Mesendoderm (in vitro differentiated cells): ENCODE data around the gene RDM1.
"Not testable (repeated sequence)": the region's sequence is repeated elsewhere in the genome, so short reads cannot be mapped to it uniquely, and the experiment has no call there.

Experiments used
- DNase-seq: peaks from one replicate; pipeline ENCODE4 v3.0.0; 2013
- H2AK5ac ChIP-seq: 2 replicates; pipeline ENCODE4 v1.6.1; 2013; ENCODE audit warnings: low read length, inconsistent platforms
- H2BK120ac ChIP-seq: 2 replicates; pipeline ENCODE4 v1.6.1; 2013; ENCODE audit warnings: low read depth, mild to moderate bottlenecking, low read length, moderate library complexity, mixed read lengths
- H2BK15ac ChIP-seq: replicated peaks from 2 replicates; pipeline ENCODE4 v1.6.1; 2013; ENCODE audit warnings: low read depth, mild to moderate bottlenecking, moderate library complexity
- H2BK5ac ChIP-seq: 2 replicates; pipeline ENCODE4 v1.6.1; 2013; ENCODE audit warnings: low read length, inconsistent platforms
- H3K18ac ChIP-seq: 2 replicates; pipeline ENCODE4 v1.6.1; 2013; ENCODE audit warnings: mild to moderate bottlenecking, low read length, mixed read lengths
- H3K23ac ChIP-seq: one replicate; pipeline ENCODE4 v1.6.1; 2013; ENCODE audit warnings: low read length
- H3K27ac ChIP-seq: 2 replicates; pipeline ENCODE4 v1.5.1; 2013; ENCODE audit warnings: low read depth, mild to moderate bottlenecking, inconsistent platforms, low read length, moderate library complexity
- H3K27me3 ChIP-seq: 2 replicates; pipeline ENCODE4 v1.6.1; 2013; ENCODE audit warnings: low read length, control low read depth, mild to moderate bottlenecking, inconsistent platforms; ENCODE audit not compliant: insufficient read depth, poor library complexity
- H3K36me3 ChIP-seq: 2 replicates; pipeline ENCODE4 v1.6.1; 2013; ENCODE audit warnings: low read length, inconsistent platforms; ENCODE audit not compliant: control insufficient read depth, insufficient read depth
- H3K4ac ChIP-seq: one replicate; pipeline ENCODE4 v1.6.1; 2013; ENCODE audit warnings: low read depth, mild to moderate bottlenecking, low read length, moderate library complexity
- H3K4me1 ChIP-seq: 2 replicates; pipeline ENCODE4 v1.6.1; 2013; ENCODE audit warnings: low read depth, low read length, inconsistent platforms; ENCODE audit not compliant: control insufficient read depth
- H3K4me2 ChIP-seq: 2 replicates; pipeline ENCODE4 v1.6.1; 2013; ENCODE audit warnings: low read length
- H3K4me3 ChIP-seq: 2 replicates; pipeline ENCODE4 v1.5.1; 2013; ENCODE audit warnings: mild to moderate bottlenecking, low read length
- H3K56ac ChIP-seq: one replicate; pipeline ENCODE4 v1.6.1; 2013; ENCODE audit warnings: low read length
- H3K79me1 ChIP-seq: 2 replicates; pipeline ENCODE4 v1.6.1; 2013; ENCODE audit warnings: low read length, inconsistent platforms
- H3K79me2 ChIP-seq: 2 replicates; pipeline ENCODE4 v1.6.1; 2013; ENCODE audit warnings: mild to moderate bottlenecking, low read length; ENCODE audit not compliant: control insufficient read depth, insufficient read depth
- H3K9ac ChIP-seq: 2 replicates; pipeline ENCODE4 v1.6.1; 2013; ENCODE audit warnings: low read length, inconsistent platforms
- H4K5ac ChIP-seq: one replicate; pipeline ENCODE4 v1.6.1; 2013; ENCODE audit warnings: low read length
- H4K8ac ChIP-seq: one replicate; pipeline ENCODE4 v1.6.1; 2013; ENCODE audit warnings: low read depth, mild to moderate bottlenecking, control low read depth, low read length, moderate library complexity
- WGBS: extraction: QIAGEN DNeasy Blood & Tissue Kit; methylation state at CpG from one replicate; pipeline ENCODE4 v1.1.7; 2013; ENCODE audit warnings: low lambda C conversion rate, missing lambda C conversion rate; ENCODE audit not compliant: insufficient coverage; ENCODE audit errors: extremely low coverage; 5-methylcytosine and 5-hydroxymethylcytosine counted together

The RDM1 gene

GRCh38 chr17:35942588-35943186 lies 12.1 kb upstream of the RDM1 start:
- DNase-seq = peak; percentile 72
- H3K4me1 ChIP-seq = no peaks in the 10 kb centered on the region
- no peaks in the 10 kb centered on the region for H3K79me2 ChIP-seq
- H3K79me1 ChIP-seq = no peaks in the 10 kb centered on the region
- H3K4me2 ChIP-seq = no peak overlapping the region
- no peak overlapping the region for H3K56ac ChIP-seq
- no peak overlapping the region for H4K5ac ChIP-seq
- no peak overlapping the region for H3K9ac ChIP-seq
- peak overlapping the region; percentile 82 for H3K27ac ChIP-seq
- no CpG with 5 or more reads among the region's 9 CpGs for WGBS
- no peak overlapping the region for H3K4ac ChIP-seq
- no peak overlapping the region for H4K8ac ChIP-seq
- no peak overlapping the region for H3K4me3 ChIP-seq
- no peak overlapping the region for H2BK5ac ChIP-seq
- H3K18ac ChIP-seq = no peak overlapping the region
- H3K27me3 ChIP-seq = no peaks in the 10 kb centered on the region
- no peak overlapping the region for H2BK120ac ChIP-seq
- no peaks in the 10 kb centered on the region for H3K36me3 ChIP-seq
- no peak overlapping the region for H2BK15ac ChIP-seq
- H3K23ac ChIP-seq = no peak overlapping the region
- no peak overlapping the region for H2AK5ac ChIP-seq

- H2BK120ac ChIP-seq, H3K27ac ChIP-seq, H3K56ac ChIP-seq, H3K27me3 ChIP-seq, H2BK15ac ChIP-seq, H3K9ac ChIP-seq, H2BK5ac ChIP-seq, H3K23ac ChIP-seq, DNase-seq, H4K8ac ChIP-seq, H3K4me2 ChIP-seq, H2AK5ac ChIP-seq, H3K4me3 ChIP-seq, H3K18ac ChIP-seq, H3K79me1 ChIP-seq, H3K4me1 ChIP-seq, H4K5ac ChIP-seq, H3K4ac ChIP-seq, H3K79me2 ChIP-seq, H3K36me3 ChIP-seq: not testable (repeated sequence)
- WGBS = no CpG with 5 or more reads among the region's 3 CpGs
These were observed 7.9 kb upstream of the RDM1 start for GRCh38 chr17:35938492-35938891.

GRCh38 chr17:35936063-35936462 lies 5.5 kb upstream of the RDM1 start:
- no peak overlapping the region for H3K18ac ChIP-seq
- H3K9ac ChIP-seq = no peak overlapping the region
- no peak overlapping the region for H3K4me3 ChIP-seq
- H3K27me3 ChIP-seq = no peaks in the 10 kb centered on the region
- H3K27ac ChIP-seq = no peak overlapping the region
- H2AK5ac ChIP-seq = no peak overlapping the region
- H3K4me2 ChIP-seq = no peak overlapping the region
- H4K8ac ChIP-seq = no peak overlapping the region
- H2BK120ac ChIP-seq = no peak overlapping the region
- H3K56ac ChIP-seq = no peak overlapping the region
- WGBS = no CpG with 5 or more reads among the region's 5 CpGs
- no peak overlapping the region for H4K5ac ChIP-seq
- no peaks in the 10 kb centered on the region for H3K79me1 ChIP-seq
- peaks cover 2% of the 10 kb centered on the region for H3K4me1 ChIP-seq
- no peak overlapping the region for H3K4ac ChIP-seq
- DNase-seq = no peak
- no peaks in the 10 kb centered on the region for H3K79me2 ChIP-seq
- no peak overlapping the region for H2BK5ac ChIP-seq
- no peak overlapping the region for H2BK15ac ChIP-seq
- no peak overlapping the region for H3K23ac ChIP-seq
- H3K36me3 ChIP-seq = no peaks in the 10 kb centered on the region

- Histone ChIP-seq H4K5ac (no peak overlapping the region), H3K4me1 (peaks cover 3% of the 10 kb centered on the region), H3K23ac (no peak overlapping the region), H2BK5ac (no peak overlapping the region), H3K9ac (no peak overlapping the region), H3K27ac (no peak overlapping the region), H2BK120ac (no peak overlapping the region), H2AK5ac (no peak overlapping the region), H3K4ac (no peak overlapping the region), H3K79me1 (no peaks in the 10 kb centered on the region), H3K56ac (no peak overlapping the region), H2BK15ac (no peak overlapping the region), H4K8ac (no peak overlapping the region), H3K18ac (no peak overlapping the region), H3K79me2 (no peaks in the 10 kb centered on the region), H3K27me3 (no peaks in the 10 kb centered on the region), H3K4me2 (no peak overlapping the region), H3K36me3 (no peaks in the 10 kb centered on the region), H3K4me3 (no peak overlapping the region)
- DNase-seq = no peak
- no CpG with 5 or more reads among the region's 10 CpGs for WGBS
These were observed 4.2 kb upstream of the RDM1 start for GRCh38 chr17:35934760-35935159.

- H3K9ac ChIP-seq = no peak overlapping the region
- peaks cover 3% of the 10 kb centered on the region for H3K4me1 ChIP-seq
- H3K27me3 ChIP-seq = no peaks in the 10 kb centered on the region
- no peak overlapping the region for H2AK5ac ChIP-seq
- no peak overlapping the region for H2BK120ac ChIP-seq
- no peaks in the 10 kb centered on the region for H3K79me2 ChIP-seq
- H3K79me1 ChIP-seq = no peaks in the 10 kb centered on the region
- no peak overlapping the region for H3K56ac ChIP-seq
- H3K4me2 ChIP-seq = no peak overlapping the region
- H2BK15ac ChIP-seq = no peak overlapping the region
- no peak overlapping the region for H2BK5ac ChIP-seq
- H3K36me3 ChIP-seq = no peaks in the 10 kb centered on the region
- no peak overlapping the region for H4K8ac ChIP-seq
- H3K27ac ChIP-seq = no peak overlapping the region
- DNase-seq = no peak
- H3K4me3 ChIP-seq = no peak overlapping the region
- H3K18ac ChIP-seq = no peak overlapping the region
- no peak overlapping the region for H3K23ac ChIP-seq
- no peak overlapping the region for H4K5ac ChIP-seq
- no peak overlapping the region for H3K4ac ChIP-seq
These were observed 2.0 kb upstream of the RDM1 start for GRCh38 chr17:35932586-35932985.

GRCh38 chr17:35931794-35932425 lies 1.3 kb upstream of the RDM1 start:
- H2AK5ac ChIP-seq = no peak overlapping the region
- WGBS = no CpG with 5 or more reads among the region's 6 CpGs
- DNase-seq = no peak
- H3K56ac ChIP-seq = no peak overlapping the region
- H3K18ac ChIP-seq = no peak overlapping the region
- no peaks in the 10 kb centered on the region for H3K27me3 ChIP-seq
- no peak overlapping the region for H3K4ac ChIP-seq
- H3K4me1 ChIP-seq = peaks cover 3% of the 10 kb centered on the region
- no peak overlapping the region for H2BK15ac ChIP-seq
- no peaks in the 10 kb centered on the region for H3K79me1 ChIP-seq
- no peak overlapping the region for H3K4me3 ChIP-seq
- no peak overlapping the region for H3K4me2 ChIP-seq
- no peak overlapping the region for H2BK120ac ChIP-seq
- no peaks in the 10 kb centered on the region for H3K79me2 ChIP-seq
- no peak overlapping the region for H2BK5ac ChIP-seq
- no peak overlapping the region for H3K9ac ChIP-seq
- no peak overlapping the region for H3K27ac ChIP-seq
- no peak overlapping the region for H4K5ac ChIP-seq
- H4K8ac ChIP-seq = no peak overlapping the region
- no peaks in the 10 kb centered on the region for H3K36me3 ChIP-seq
- H3K23ac ChIP-seq = no peak overlapping the region
